Right atrium auricular region (tissue), 2 donors: ENCODE data around the gene GIPC2. TPM values are rescaled to one million over a fixed set of nuclear protein-coding genes. Genes with fewer than 3 reads are reported as not detected.
A peak's percentile ranks its signal among the peaks of the same experiment; 100 is the strongest.
"Not testable (repeated sequence)": the region's sequence is repeated elsewhere in the genome, so short reads cannot be mapped to it uniquely, and the experiment has no call there.

Experiments
- DNase-seq: peaks from one replicate; pipeline ENCODE4 v3.0.0-alpha.2; 2019; ENCODE audit warnings: low spot score
- H3K27ac ChIP-seq, 2 donors: fragments of 200-600 bp; sonication (generic); 1 replicate in 1 of 2; 2 replicates in 1 of 2; pipeline ENCODE4 v1.5.1; 2016 to 2019
- H3K27me3 ChIP-seq, 2 donors: fragments of 200-600 bp; sonication (generic); one replicate each; pipeline versions ENCODE4 v1.5.1 to v1.6.0; 2017 to 2019
- H3K36me3 ChIP-seq: fragments of 200-600 bp; sonication (generic); one replicate; pipeline ENCODE4 v1.5.1; 2016
- H3K4me1 ChIP-seq, 2 donors: fragments of 200-600 bp; sonication (generic); one replicate each; pipeline versions ENCODE4 v1.5.1 to v1.6.0; 2017 to 2019
- H3K4me3 ChIP-seq, 2 donors: fragments of 200-600 bp; sonication (generic); 1 replicate in 1 of 2; 2 replicates in 1 of 2; pipeline ENCODE4 v1.5.1; 2017 to 2019; ENCODE audit warnings: mild to moderate bottlenecking in 1 of 2, moderate library complexity in 1 of 2
- H3K9me3 ChIP-seq, 2 donors: fragments of 200-600 bp; sonication (generic); one replicate each; pipeline ENCODE4 v1.5.1; 2019
- CTCF ChIP-seq, 2 donors: fragments of 200-600 bp; sonication (generic); IDR thresholded peaks; one replicate each; pipeline ENCODE4 v1.5.1; 2019; ENCODE audit warnings: antibody characterized with exemption in 2 of 2
- total RNA-seq, 2 donors: library from RNA; depleted of rRNA; stranded (reverse); fragments of >200 nt; gene quantifications; one replicate each; pipeline ENCODE4 v1.1.0, GENCODE V29; 2016

Gene GIPC2
- total RNA-seq, 2 donors from 2014 or later, result 1.5 to 2.3 TPM

- H3K36me3 ChIP-seq, result no peaks in the 10 kb centered on the region
- TF ChIP-seq CTCF (IDR thresholded peaks at IDR 0.05), result no peak
- DNase-seq, result no peak
- H3K4me1 ChIP-seq, result peaks cover 0 to 12% of the 10 kb centered on the region in 2 donors
- no peaks in the 10 kb centered on the region for H3K27me3 ChIP-seq
- no peaks in the 10 kb centered on the region for H3K9me3 ChIP-seq
- H3K4me3 ChIP-seq, result no peak overlapping the region
- H3K27ac ChIP-seq, result peak overlapping the region in 1 of 2 donors; percentile 30
These were observed 15.2 kb downstream of the GIPC2 start for GRCh38 chr1:78060857-78061563.

- peak overlapping the region; percentile 22 to 30 for H3K27ac ChIP-seq
These were observed 16.2 kb downstream of the GIPC2 start for GRCh38 chr1:78061825-78062523.

GRCh38 chr1:78064886-78065285 lies 19.1 kb downstream of the GIPC2 start:
- not testable (repeated sequence) for DNase-seq
- peaks cover 0 to 19% of the 10 kb centered on the region in 2 donors for H3K4me1 ChIP-seq

More at GRCh38 chr1:78061825-78062523, 16.2 kb downstream of the GIPC2 start:
- peaks cover 0 to 12% of the 10 kb centered on the region in 2 donors for H3K4me1 ChIP-seq
- DNase-seq, result no peak
- H3K9me3 ChIP-seq, result no peaks in the 10 kb centered on the region
- no peak overlapping the region for H3K4me3 ChIP-seq
- no peak for TF ChIP-seq CTCF (IDR thresholded peaks at IDR 0.05)
- H3K27me3 ChIP-seq, result no peaks in the 10 kb centered on the region
- H3K36me3 ChIP-seq, result no peaks in the 10 kb centered on the region

GRCh38 chr1:78068681-78069283 lies 23.0 kb downstream of the GIPC2 start:
- Histone ChIP-seq H3K4me1 (peaks cover 0 to 18% of the 10 kb centered on the region in 2 donors), H3K27ac (peak overlapping the region; percentile 56 to 77), H3K4me3 (no peak overlapping the region), H3K9me3 (no peaks in the 10 kb centered on the region), H3K27me3 (no peaks in the 10 kb centered on the region), H3K36me3 (no peaks in the 10 kb centered on the region)
- no peak for DNase-seq
- TF ChIP-seq CTCF (IDR thresholded peaks at IDR 0.05), result no peak

More at GRCh38 chr1:78064886-78065285, 19.1 kb downstream of the GIPC2 start:
- not testable (repeated sequence) for H3K36me3 ChIP-seq, H3K27ac ChIP-seq, H3K4me3 ChIP-seq, H3K9me3 ChIP-seq, H3K27me3 ChIP-seq

- H3K27me3 ChIP-seq, result no peaks in the 10 kb centered on the region
- peak overlapping the region; percentile 56 to 77 for H3K27ac ChIP-seq
- DNase-seq, result no peak
- H3K4me3 ChIP-seq, result no peak overlapping the region
- no peak for TF ChIP-seq CTCF (IDR thresholded peaks at IDR 0.05)
- no peaks in the 10 kb centered on the region for H3K9me3 ChIP-seq
- no peaks in the 10 kb centered on the region for H3K36me3 ChIP-seq
- peaks cover 0 to 18% of the 10 kb centered on the region in 2 donors for H3K4me1 ChIP-seq
These were observed 24.0 kb downstream of the GIPC2 start for GRCh38 chr1:78069784-78070183.

GRCh38 chr1:78070210-78070609 lies 24.4 kb downstream of the GIPC2 start:
- H3K36me3 ChIP-seq, result no peaks in the 10 kb centered on the region
- TF ChIP-seq CTCF (IDR thresholded peaks at IDR 0.05), result no peak
- no peaks in the 10 kb centered on the region for H3K27me3 ChIP-seq
- DNase-seq, result no peak
- no peaks in the 10 kb centered on the region for H3K9me3 ChIP-seq
- no peak overlapping the region for H3K4me3 ChIP-seq
- H3K27ac ChIP-seq, result peak overlapping the region; percentile 56 to 77
- peaks cover 0 to 18% of the 10 kb centered on the region in 2 donors for H3K4me1 ChIP-seq
